Left kidney (tissue), 2 donors: ENCODE measurements around the gene ARID3B. TPM values are rescaled to one million over a fixed set of nuclear protein-coding genes. Genes with fewer than 3 reads are reported as not detected.

Experiments
- DNase-seq: peaks from one replicate; pipeline ENCODE4 v3.0.0-alpha.2; 2013
- polyA plus RNA-seq: library from polyadenylated mRNA; unstranded; fragments of 120-200 nt; gene quantifications from one replicate; pipeline ENCODE4 v1.2.1, GENCODE V29; 2013; ENCODE audit not compliant: insufficient read length

The ARID3B gene
- polyA plus RNA-seq, 1 donor, result 16.8 TPM

DNA sequence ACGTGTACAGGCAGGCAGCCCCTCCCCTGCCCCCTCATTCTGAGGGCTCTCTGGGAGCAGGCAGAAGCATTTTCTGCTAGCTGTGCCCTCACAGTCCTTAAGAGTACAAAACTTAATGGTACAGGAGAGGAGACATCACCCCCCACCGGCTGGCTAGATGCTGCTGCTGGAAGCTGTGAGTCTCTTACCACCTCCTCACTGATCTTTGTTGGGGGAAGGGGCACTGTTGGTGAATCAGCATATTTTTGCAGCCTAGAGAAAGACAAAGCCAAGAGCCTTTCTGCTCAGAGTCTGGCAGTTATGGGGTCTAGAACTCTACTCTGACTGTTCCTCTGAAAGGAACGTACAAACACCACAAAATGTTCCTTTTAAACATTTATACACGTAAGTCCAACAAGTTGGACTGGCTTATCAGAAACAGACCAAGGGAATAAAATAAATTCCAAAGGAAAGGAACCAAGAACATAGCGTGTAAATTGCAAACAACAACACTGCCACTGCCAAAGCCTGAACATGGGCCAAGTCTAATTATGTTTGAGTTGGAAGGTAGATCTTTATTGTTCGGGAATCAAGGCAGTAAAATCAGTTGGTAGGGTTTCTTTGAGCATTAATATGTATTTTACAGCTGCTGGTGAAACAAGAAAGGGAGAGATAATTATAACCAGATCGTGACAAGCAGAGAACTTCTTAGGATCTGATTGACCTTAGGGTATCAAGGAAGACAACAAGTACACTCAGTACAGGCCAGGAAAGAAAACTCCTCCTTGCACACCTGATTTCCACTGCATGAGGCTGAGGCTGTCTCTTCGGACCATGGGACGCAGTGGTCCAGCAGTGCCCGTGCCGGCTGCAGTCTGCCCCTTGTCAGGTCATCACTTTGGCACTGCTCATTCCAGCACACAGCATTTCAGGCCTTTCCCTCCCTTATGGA is 102.0 kb downstream of the ARID3B start:
- DNase-seq, result no peak

DNA sequence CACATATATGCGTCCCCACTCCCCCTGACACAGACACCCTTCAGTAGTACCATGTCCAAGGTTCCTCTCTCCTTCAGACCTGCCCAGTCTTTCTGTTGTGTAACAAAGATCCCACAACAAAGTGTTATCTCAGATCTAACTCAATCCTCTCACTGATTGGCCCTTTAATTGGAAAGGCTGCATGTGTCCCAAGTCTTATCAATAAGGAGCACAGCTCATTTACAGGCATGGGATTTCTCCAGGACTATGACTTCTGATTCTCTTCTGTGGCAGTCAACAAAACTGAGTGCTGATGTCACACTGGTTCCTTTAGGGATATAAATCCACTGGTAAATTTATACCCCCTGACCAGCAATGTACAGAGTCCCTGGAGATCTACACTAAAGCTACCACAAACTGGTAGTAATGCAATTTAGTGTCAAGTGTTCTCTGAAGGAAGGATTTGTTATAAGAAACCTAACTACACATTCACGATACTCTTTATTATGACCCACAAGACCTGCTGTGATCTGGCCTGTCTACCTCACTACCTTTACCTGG is 102.7 kb downstream of the ARID3B start:
- no peak for DNase-seq

DNA sequence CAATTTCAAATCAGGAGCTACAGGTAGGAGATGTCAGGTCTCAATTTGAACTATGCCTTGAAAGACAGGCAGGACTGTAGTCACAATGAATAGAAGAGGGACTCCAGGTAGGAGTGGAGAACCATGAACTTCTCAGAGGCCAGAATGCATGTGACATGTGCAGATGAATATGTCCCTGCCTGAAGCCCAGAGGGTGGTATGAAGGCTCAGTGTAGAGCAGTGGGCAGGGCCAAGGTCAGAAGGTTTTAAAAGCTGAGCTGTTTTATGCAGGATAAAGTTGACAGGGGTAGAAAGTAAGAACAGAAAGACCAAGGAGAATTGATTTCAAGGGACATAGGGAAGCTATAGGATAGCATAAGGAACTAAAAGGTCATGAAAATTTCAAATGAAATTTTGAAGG is 105.5 kb downstream of the ARID3B start:
- DNase-seq, result no peak

Other genes starting within 250 kb of the ARID3B start
- 1.2 TPM for gene CYP11A1, start 173.6 kb upstream of the ARID3B start, polyA plus RNA-seq
- 5.0 TPM for gene SEMA7A, start 107.3 kb upstream of the ARID3B start, polyA plus RNA-seq
- 64.0 TPM for gene UBL7, start 80.1 kb upstream of the ARID3B start, polyA plus RNA-seq
- 81.6 TPM for gene CLK3, start 74.6 kb downstream of the ARID3B start, polyA plus RNA-seq
- 45.3 TPM for gene EDC3, start 154.8 kb downstream of the ARID3B start, polyA plus RNA-seq
- gene CYP1A1, start 184.3 kb downstream of the ARID3B start, polyA plus RNA-seq, result not detected
- 0.18 TPM for gene CYP1A2, start 207.6 kb downstream of the ARID3B start, polyA plus RNA-seq
- 46.2 TPM for gene CSK, start 240.9 kb downstream of the ARID3B start, polyA plus RNA-seq